GM18867 (cell line): Measurements from ENCODE around the gene ZNF593.

ENCODE experiments used
- ATAC-seq: cut with Tn5 transposase; IDR thresholded peaks from one replicate; pipeline ENCODE4 v1.9.1; 2021; ENCODE audit warnings: mild to moderate bottlenecking, moderate library complexity; ENCODE audit not compliant: unreplicated experiment

ZNF593 gene

DNA sequence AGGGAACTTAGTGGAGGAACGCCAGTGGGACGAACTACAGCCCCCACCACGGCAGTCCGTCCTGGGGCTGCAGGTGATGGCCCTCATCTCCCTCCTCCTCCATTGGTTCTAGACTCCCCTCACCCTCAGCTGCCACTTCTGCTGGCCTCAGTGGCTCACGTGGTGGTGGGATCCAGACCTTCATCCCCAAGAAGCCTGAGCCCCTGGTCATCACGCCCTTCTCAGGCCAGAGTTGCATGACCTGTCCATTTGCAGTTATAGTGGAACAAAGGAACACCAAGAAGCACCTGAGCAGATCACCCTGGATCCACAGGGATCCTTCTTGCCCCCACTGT, 23.8 kb upstream of the ZNF593 start:
- no peak for ATAC-seq

DNA sequence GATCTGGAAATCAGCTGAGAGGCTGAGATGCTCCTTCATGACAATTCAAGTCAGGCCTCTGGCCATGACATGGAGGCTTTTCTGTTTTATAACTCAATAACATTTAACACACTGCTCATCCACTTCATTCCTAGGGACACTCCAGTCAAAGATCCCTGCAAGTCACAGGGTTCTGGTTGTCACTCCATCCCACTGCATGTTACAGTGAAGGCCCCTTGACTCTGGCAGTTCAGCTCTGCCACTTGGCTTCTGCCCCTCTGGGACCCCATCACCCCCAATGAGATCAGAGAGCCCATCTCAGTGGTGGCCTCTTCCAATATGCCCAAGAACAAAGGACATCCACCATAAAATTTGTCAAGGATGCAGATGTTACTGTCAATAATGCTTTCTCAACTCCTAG, 20.8 kb upstream of the ZNF593 start:
- no peak for ATAC-seq

DNA sequence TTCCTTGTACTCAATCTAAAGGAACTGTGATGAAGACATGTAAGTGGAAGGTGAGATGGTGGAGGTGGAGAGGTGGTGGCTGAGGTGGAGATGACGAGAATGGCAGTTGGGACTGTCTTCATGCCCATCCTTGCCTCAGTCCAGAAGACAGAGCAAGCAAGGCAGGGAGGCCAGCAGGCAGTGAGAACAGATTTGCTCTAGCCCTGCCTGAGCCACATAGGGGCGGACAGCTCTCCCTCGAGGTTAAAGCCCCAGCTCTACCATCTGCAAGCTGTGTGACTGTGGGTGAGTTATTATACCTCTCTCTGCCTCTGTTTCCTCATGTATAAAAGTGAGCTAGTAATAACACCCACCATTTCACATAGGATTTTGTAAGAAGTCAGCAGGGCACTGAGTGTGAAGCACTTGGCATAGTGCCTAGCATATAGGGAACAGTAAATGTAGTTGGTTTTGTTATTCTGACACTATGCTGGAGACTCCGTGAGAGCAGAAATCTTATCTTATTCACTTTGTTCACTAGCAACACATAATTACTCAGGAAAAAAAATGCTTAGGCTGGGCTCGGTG, 15.7 kb upstream of the ZNF593 start:
- no peak for ATAC-seq

DNA sequence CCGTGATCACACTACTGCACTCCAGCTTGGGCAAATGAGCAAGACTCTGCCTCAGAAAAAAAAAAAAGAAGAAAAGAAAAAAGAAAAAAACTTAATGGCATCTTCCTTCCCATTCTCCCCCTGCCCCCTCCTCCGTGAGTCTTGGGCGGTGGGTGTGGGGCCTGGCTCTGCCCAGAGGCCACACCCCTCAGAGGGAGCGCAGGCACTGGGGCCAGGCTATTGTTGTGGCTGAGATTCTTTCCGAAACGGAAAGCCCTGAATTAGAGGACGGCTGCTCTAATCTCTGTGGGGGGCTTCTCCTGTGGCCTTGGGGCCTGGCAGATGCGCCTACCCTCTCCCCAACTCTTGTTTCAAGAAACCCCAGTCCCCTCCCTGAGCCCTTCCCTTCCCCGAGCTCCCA, 15.0 kb upstream of the ZNF593 start:
- ATAC-seq = no peak

DNA sequence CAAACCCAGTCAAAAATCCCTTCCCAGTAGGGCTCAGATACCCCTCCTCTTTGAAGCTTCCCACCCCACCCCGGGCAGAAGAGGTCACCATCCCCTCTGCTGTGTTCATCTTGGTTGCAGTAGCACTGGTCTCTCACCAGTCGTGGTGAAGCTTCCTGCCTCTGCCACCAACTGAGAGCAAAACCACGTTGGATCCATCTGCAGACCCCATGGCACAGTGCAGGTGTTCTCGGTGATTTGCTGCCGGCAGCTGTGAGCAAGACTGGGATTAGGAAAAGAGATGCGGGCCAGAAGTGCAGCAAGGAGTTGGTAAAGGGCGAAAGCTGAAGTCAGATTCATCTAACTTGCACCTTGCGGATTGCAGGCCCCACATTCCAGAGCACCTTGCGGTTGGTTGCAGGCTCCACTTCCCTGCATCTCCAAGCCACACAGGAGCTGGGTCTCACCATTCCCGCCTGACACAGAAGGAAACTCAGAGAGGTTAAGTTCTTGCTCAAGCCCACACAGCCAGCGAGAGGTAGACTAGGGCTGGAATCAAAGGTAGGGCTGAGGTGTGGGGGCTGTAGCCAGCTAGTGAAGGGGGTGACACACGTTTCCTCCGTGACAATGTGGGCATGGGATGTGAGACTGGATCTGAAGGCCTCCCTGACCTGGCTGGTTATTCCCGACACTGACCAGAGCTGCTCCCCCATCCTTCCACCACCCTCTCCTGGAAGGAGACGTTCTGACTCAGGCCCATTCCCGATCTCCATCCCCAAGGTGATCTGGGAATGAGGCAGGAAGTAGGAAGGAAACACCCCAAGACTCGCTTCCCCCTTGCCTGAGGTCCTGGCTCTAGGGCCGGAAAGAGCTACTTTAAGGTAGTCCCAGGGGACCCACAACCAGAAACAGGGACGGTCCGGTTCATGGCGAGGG, 14.1 kb upstream of the ZNF593 start:
- no peak for ATAC-seq

DNA sequence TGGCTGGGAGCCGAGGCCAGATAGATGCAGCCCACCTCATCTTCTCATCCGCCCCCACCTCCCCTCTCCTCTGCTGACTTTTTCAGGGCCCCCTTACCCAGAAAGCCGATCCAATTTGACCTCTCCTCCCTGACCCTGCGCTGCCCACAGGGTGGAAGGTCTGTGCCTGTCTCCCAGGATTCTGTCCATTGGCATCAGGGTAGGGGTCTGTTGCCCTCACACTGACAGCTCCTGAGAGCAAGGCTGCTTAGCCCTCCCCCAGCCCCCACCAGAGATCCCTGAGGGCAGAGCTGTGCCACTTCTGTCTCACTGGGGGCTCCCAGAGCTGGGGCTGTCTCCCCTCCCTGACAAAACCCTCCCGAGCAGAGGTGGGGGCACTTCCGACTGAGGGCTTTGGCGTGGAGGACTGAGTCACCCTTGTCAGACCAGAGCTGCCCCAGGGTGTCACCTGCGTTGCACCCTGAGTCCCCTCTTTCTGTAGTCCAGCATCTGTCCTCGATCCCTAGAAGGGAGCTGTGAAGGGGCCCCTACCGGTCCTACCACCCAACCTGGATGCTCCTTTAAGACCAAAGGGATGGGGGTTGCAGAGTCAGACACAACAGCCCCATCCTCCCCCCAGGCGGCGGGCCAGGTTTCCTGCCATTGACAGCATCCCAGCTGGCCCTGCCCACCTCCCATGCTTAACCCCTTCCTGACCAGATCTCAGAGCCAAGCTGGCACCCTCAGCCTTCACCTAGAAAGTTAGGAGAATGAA, 13.2 kb upstream of the ZNF593 start:
- no peak for ATAC-seq

DNA sequence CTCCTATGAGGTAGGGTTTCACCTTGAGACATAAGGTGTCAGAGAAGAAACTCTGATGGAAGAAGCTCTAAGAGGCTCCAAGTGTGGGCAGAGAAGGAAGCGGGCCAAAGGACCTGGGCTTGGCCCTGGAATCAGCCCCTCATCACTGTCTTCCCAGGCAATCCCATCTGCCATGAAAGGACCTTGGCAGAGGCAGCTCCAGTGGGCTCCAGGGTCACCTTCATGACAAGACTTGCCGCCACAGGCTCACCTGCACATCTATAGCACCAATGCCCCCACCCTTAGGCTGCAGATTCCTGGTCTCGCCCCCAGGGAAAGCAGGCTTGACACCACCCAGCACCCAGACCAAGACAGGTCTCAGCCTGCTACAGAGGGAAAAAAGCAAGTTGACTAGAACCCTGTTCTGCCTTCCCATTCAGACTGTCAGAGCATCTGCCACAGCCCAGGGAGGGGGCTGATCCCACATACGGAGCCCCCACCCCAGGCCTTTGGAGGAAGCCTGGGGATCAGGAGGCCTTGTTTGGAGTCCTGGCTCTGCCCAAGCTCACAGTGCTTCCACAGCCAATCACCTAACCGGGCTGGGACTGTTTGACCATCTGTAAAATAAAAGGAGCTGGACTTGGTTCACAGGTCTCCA, 11.3 kb upstream of the ZNF593 start:
- ATAC-seq = no peak

DNA sequence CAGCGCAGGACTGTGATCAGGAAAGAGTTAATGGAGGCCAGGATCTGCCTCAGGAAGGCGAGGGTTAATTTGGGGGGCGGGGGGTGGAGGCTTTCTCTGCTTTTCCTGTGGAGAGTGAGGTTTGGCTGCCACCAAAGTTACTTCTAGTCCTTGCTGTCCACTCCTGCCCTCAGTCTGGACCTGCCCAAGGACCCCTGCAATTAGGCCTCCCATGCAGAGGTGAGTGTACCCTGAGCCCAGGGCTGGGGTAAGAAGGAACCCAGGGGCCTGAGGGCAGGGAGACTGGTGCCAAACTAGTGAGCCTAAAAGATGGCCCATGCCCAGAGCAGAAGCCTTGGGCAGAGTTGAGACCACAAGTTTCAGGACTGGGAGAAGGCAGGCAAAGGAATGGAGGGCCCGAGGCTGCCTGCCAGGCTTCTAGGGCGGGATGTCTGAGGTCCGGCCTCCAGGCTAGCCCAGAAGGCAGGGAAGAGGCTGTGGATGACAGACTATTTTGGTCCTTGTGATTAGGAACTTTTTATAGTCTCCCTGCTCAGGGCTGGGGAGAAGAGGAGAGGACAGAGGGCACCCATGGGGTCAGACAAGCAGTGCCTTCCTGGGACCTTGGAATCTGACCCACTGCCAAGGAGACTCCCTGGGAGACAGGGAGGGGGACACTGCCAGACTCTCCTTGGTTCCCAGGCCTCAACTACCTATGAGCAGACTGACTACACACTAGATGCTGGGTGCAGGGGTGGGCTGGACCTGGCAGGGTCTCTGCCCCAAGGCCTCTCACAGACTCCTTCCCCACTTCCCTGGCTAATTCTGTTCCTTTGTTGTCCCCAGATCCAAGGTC, 10.6 kb upstream of the ZNF593 start, which contains the start of gene FAM110D:
TSS of gene FAM110D (plus strand) at position 172 of the 835 bp plus-strand sequence. CDS start 2,213 bp downstream, outside the sequence.
- ATAC-seq = no peak

DNA sequence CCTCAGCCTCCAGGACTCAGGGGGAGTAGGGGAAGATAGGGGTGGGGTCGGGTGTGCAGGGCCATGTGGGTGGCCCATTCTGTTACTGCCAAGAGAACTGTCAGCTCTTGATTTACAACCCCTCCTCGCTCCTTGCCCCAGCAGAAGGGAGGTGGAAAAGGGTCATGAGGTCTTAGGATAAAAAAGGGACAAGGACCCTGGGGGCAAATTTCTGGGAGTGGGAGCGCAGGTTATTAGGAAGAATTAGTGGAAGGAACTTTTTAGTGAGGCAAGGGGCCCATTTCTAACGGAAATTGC, 10.0 kb upstream of the ZNF593 start:
- ATAC-seq = no peak

DNA sequence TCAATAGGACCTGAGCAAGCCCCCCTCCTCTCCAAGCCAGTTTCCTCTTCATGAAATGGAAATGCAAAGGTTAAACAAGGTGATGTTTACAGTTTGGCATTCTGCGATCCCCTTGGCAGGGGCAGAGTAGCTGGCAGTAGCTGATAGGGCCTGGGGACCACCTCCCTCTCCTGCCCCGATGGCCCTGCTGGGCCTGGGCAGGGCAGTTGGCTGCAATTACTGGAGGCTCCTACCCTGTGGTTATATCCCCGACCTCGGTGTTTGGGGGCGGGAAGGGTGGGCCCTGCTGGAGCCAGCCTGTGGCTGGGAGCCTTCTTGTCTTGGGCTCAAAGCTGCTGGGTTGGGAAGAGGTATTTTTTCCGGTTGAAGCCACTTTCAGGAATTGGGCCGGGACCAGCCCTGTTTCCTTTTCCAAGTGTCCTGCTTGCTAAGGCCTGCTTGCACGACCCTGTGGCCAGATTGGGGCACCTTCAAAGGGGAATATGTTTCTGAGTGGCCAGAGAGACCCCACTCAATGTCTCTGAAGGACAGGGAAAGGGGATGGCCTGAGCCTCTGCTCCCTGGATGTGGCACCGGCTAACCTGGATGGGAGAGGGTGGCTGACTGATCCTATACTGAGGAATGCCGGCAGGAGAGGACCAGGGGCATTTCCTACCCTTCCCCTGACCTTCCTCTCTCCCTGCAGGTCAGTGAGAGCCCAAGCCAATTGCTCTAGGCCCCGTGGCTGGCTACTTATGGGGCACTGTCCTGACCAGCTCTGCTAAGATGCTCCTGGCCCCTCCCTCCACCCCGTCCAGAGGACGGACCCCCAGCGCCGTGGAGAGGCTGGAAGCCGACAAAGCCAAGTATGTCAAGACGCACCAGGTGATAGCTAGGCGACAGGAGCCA, 8.9 kb upstream of the ZNF593 start:
- no peak for ATAC-seq

DNA sequence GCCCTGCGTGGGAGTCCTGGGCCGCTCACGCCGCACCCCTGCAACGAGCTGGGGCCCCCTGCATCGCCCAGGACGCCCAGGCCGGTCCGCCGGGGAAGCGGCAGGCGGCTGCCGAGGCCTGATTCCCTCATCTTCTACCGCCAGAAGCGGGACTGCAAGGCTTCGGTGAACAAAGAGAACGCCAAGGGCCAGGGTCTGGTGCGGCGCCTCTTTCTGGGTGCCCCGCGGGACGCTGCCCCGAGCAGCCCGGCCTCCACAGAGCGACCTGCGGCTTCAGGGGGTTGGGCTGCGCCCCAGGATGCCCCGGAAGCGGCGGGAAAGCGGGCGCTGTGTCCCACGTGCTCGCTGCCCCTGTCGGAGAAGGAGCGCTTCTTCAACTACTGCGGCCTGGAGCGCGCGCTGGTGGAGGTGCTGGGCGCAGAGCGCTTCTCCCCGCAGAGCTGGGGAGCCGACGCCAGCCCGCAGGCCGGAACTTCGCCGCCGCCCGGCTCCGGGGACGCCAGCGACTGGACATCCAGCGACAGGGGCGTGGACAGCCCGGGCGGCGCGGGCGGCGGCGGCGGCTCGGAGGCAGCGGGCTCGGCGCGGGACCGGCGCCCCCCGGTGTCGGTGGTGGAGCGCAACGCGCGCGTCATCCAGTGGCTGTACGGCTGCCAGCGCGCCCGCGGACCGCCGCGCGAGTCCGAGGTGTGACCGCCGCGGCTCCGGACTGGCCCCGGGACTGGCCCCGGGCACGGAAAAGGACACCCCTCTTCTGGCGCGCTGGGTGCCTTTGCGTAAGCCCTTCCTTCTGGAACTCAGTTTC, 8.1 kb upstream of the ZNF593 start:
- no peak for ATAC-seq

DNA sequence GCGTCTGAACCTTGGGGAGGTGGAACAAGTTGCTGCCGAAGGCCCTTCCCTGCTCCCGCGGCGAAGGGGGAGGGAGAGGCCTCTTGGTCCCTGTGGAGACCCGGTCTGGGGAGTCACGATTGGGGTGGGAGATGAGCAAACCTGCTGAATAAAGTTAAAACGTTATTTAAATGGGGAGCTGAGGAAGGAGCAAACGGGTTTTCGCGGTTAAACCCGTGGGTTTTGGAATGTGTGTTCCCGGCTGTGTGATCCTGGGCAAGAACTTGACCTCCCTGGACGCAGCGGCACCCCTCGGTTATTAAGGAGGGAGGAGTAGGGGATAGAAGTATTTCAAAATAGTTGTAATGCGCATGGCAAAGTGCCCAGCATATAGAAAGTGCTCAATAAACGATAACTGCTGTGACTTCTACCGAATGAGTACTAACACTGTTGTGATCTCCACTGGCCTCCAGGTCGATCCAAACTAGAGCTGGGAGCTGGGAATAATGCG, 7.4 kb upstream of the ZNF593 start:
- ATAC-seq = no peak

DNA sequence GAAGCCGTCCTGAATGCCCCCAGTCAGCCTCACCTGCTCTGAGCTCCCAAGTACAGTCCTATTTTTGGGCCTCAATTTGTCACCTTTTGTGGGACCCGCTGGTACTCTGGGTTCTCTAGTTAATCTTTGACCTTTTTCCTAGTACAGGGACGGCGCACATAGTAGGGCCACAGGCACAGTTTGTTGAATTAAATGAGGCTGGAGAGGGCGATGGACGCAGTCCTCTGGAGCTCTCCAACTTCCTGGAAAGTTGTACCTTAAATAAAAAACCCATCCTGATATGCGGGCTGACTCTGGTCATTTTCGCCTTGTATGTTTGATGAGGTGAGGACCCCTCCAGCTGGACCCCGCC, 6.0 kb upstream of the ZNF593 start:
- no peak for ATAC-seq

DNA sequence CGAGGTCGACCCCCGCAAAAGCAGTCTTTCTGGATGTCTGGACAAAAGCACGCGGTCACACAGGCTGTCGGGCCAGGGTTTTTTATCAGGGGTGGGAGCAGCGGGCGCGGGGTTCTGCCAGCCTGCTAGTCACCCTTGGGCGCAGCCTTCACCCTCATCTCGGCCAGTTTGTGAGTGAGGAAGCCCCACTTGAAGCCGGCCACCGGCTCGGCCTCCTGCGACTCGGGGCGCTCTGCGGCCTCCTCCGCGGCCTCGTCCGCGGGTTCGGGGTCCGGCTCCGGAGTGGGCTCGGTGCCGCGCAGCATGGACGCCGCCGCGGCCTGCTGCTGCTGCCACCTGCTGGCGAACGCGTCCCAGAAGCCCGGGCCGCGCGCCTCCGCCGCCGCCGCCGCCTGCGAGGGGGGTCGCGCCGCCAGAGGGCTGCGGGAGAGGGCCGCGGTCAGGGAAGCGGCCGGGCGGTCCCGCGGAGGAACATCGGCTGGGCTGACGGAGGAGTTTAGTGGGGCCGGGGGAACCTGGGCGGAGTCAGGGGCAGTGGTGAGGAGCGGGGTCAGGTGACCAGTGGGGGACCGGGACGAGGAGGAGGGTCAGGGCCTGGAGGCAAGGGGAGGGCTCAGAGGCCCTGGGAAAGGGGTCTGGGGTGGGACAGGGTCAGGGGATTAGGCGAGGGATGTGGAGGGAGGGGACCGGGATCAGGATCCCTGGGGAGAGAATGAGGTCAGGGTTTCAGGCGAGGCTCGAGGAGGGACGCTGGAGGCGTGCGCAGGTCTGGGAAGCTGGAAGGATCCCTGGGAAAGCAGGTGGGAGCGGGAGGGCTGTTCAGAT, 5.5 kb upstream of the ZNF593 start:
- no peak for ATAC-seq

DNA sequence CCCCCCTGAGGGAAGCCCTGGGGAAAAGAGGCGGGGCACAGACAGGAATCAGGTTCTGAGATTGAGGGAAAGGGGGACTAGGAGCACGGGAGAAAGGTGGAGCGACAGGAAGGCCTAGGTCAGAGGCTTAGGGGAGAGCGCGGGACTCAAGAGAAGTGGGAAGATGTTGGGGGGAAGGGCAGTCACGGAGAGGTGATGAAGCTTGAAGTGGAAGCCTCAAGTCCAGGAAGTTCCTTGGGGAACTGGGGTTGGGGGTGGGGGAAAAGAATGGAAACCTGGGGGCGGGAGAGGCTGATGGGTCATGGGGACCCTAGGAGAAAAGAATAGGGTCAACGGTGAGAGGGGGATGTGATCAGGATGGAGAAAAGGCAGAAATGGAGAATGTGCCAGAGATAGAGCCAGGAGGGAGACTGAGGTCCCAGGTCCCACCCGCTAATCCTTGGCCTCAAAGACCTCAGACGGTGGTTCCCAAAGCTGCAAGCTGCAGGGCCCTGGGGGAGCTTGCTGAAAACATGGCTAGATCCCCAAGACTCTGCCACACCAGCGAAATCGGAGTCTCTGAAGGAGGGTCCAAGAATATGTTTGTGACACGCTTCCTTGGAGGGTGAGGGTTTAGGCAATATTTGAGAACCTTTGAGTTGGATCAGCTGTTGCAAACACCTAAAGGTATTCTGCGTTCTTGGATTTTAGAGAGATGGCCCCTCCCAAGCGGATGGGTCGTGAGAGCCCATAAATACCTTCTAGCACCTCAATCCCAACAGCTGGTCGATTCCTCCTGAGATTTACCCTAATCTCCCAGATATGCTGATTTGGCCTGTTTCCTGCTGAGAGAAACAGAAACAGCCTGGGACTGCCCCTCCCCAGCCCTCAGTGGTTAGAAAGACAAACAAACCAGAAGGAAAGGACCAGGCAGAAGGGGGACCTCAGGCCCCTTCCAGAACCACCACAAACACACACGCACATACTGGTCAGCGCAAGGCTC, 4.6 kb upstream of the ZNF593 start:
- ATAC-seq = no peak

DNA sequence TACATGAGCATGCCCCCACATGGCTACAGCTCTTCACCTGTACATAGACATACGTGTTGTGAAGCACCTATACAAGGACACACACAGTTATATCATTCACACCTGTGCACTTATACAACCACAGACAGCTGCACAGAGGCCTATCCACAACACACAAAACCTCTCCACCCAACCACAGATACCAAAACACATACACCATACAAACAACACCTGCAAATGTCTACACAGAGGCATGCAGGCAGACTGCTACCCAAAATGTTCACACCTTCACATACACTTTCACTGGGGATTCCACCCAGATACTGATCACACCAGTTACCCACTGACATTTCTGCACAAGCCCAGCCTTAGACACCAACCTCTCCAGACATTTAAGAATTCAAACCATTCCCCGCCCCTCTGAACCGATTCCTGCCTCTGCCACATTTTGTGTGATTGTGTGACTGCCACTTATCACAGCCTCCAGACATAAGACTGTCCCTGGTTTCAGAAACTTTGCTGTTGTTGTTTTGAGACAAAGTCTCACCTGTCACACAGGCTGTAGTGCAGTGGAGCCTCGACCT, 2.9 kb upstream of the ZNF593 start:
- ATAC-seq = no peak
